HCT116 (cell line): ENCODE data around the gene ZNF860. TPM values are rescaled to one million over a fixed set of nuclear protein-coding genes. Genes with fewer than 3 reads are reported as not detected.

Experiments used
- ATAC-seq: fragments of 200-7000 bp; cut with Tn5 transposase; 2 replicates; pipeline ENCODE4 v1.9.1; 2020; ENCODE audit warnings: mild to moderate bottlenecking, moderate library complexity
- BruUV-seq: library from RNA; stranded (reverse); fragments of 400-500 nt; replicated peaks from 2 replicates; lab custom pipeline; 2021; lab: Mats Ljungman, UMichigan
- CTCF ChIA-PET: fragments of 300-600 bp; sonication (Branson Sonifier 250); formaldehyde crosslinking; loops from one replicate; lab custom pipeline; 2021; ENCODE audit warnings: antibody characterized with exemption; lab: Charles Lee
- POLR2A ChIA-PET: fragments of 300-600, 350-600 bp; sonication (Branson Sonifier 250); formaldehyde crosslinking; loops from one replicate; lab custom pipeline; 2021; ENCODE audit warnings: antibody characterized with exemption; lab: Charles Lee
- RAD21 ChIA-PET, 2 experiments: fragments of 300-600 bp; sonication (Branson Sonifier 250); formaldehyde crosslinking; loops; one replicate each; lab custom pipeline; 2023; ENCODE audit warnings: low total read pairs in 2 of 2; ENCODE audit not compliant: uncharacterized antibody in 2 of 2, unreplicated experiment in 2 of 2, low non-redundant PET in 1 of 2; lab: Charles Lee
- DNase-seq: peaks from one replicate; pipeline ENCODE4 v3.0.0-alpha.2; 2010; ENCODE audit warnings: low read depth, low spot score
- H2AFZ ChIP-seq: fragments of 200-600 bp; shearing (Covaris generic), sonication (generic); 2 replicates; pipeline ENCODE4 v1.6.1; 2017; ENCODE audit warnings: low read depth, mixed run types, mixed read lengths, antibody characterized with exemption, low read length; ENCODE audit not compliant: poor library complexity, severe bottlenecking
- H3K27ac ChIP-seq: 2 replicates; pipeline ENCODE4 v1.5.1; 2012; ENCODE audit warnings: low read depth, low read length
- H3K27me3 ChIP-seq: fragments of 200-600 bp; sonication (generic); 2 replicates; pipeline ENCODE4 v1.6.1; 2016; ENCODE audit warnings: mixed run types, low read length, mixed read lengths; ENCODE audit not compliant: insufficient read depth
- H3K36me3 ChIP-seq, 2 experiments: fragments of 200-500 bp in 1 of 2; fragments of 200-600 bp in 1 of 2; sonication (Bioruptor generic) in 1 of 2; sonication (generic) in 1 of 2; 2 replicates each; pipeline versions ENCODE4 v1.5.1 to v1.6.1; 2014 to 2016; ENCODE audit warnings: low read length in 2 of 2, inconsistent platforms in 1 of 2, mixed read lengths in 1 of 2, mixed run types in 1 of 2; ENCODE audit not compliant: insufficient read depth in 2 of 2, control insufficient read depth in 1 of 2
- H3K4me1 ChIP-seq, 2 experiments: fragments of 200-600 bp in 1 of 2; sonication (generic) in 1 of 2; 2 replicates each; pipeline versions ENCODE4 v1.5.1 to v1.6.1; 2012 to 2017; ENCODE audit warnings: low read length in 2 of 2, inconsistent platforms in 1 of 2, mild to moderate bottlenecking in 1 of 2, mixed read lengths in 1 of 2, mixed run types in 1 of 2, moderate library complexity in 1 of 2; ENCODE audit not compliant: insufficient read depth in 2 of 2, control insufficient read depth in 1 of 2
- H3K4me2 ChIP-seq: fragments of 200-600 bp; sonication (generic); 2 replicates; pipeline ENCODE4 v1.6.1; 2017; ENCODE audit warnings: mixed run types, low read length, mixed read lengths
- H3K4me3 ChIP-seq, 2 experiments: fragments of 200-600 bp in 1 of 2; sonication (generic) in 1 of 2; replicated peaks in 1 of 2; 2 replicates each; pipeline ENCODE4 v1.5.1; 2011 to 2016; ENCODE audit warnings: low read length in 2 of 2, control low read depth in 1 of 2, low read depth in 1 of 2, mild to moderate bottlenecking in 1 of 2, mixed read lengths in 1 of 2, mixed run types in 1 of 2
- H3K79me2 ChIP-seq: fragments of 200-600 bp; sonication (generic); 2 replicates; pipeline ENCODE4 v1.6.1; 2017; ENCODE audit warnings: mild to moderate bottlenecking, mixed run types, low read length, moderate library complexity, mixed read lengths; ENCODE audit not compliant: insufficient read depth
- H3K9ac ChIP-seq: fragments of 200-600 bp; sonication (generic); 2 replicates; pipeline ENCODE4 v1.6.1; 2016; ENCODE audit warnings: low read length, mixed read lengths
- H3K9me2 ChIP-seq: fragments of 200-600 bp; sonication (generic), shearing (Covaris generic); 2 replicates; pipeline ENCODE4 v1.6.1; 2017; ENCODE audit warnings: mixed run types, mild to moderate bottlenecking, moderate library complexity; ENCODE audit not compliant: insufficient read depth
- H3K9me3 ChIP-seq, 2 experiments: fragments of 200-500 bp in 1 of 2; fragments of 200-600 bp in 1 of 2; sonication (Bioruptor generic) in 1 of 2; sonication (generic) in 1 of 2; 2 replicates each; pipeline ENCODE4 v1.6.1; 2014 to 2017; ENCODE audit warnings: low read length in 2 of 2, mixed read lengths in 2 of 2, inconsistent platforms in 1 of 2, low read depth in 1 of 2, mild to moderate bottlenecking in 1 of 2, mixed run types in 1 of 2, moderate library complexity in 1 of 2; ENCODE audit not compliant: control insufficient read depth in 1 of 2, insufficient read depth in 1 of 2
- H4K20me1 ChIP-seq: fragments of 200-600 bp; sonication (generic), shearing (Covaris generic); 2 replicates; pipeline ENCODE4 v1.6.1; 2017; ENCODE audit warnings: mixed run types, mild to moderate bottlenecking, moderate library complexity; ENCODE audit not compliant: insufficient read depth
- CBX3 ChIP-seq: IDR thresholded peaks from 2 replicates; pipeline ENCODE4 v1.6.1; 2012; ENCODE audit warnings: low read depth
- ELF1 ChIP-seq: IDR thresholded peaks from 2 replicates; pipeline ENCODE4 v1.6.1; 2012; ENCODE audit warnings: low read depth, borderline replicate concordance
- EZH2phosphoT487 ChIP-seq: fragments of 200-600 bp; IDR thresholded peaks from 2 replicates; pipeline ENCODE4 v1.6.1; 2018; ENCODE audit warnings: antibody characterized with exemption, borderline replicate concordance
- FOSL1 ChIP-seq: IDR thresholded peaks from 2 replicates; pipeline ENCODE4 v1.6.1; 2012; ENCODE audit warnings: low read depth
- JUND ChIP-seq: IDR thresholded peaks from 2 replicates; pipeline ENCODE4 v1.6.1; 2012
- MAX ChIP-seq: IDR thresholded peaks from 2 replicates; pipeline ENCODE4 v1.6.1; 2012
- POLR2A ChIP-seq: IDR thresholded peaks from 2 replicates; pipeline ENCODE4 v1.7.0; 2011; ENCODE audit warnings: borderline replicate concordance; ENCODE audit not compliant: insufficient read depth, insufficient read length; ENCODE audit errors: extremely low read depth
- RAD21 ChIP-seq: IDR thresholded peaks from 2 replicates; pipeline ENCODE4 v1.6.1; 2012; ENCODE audit warnings: low read depth, mild to moderate bottlenecking
- REST ChIP-seq: IDR thresholded peaks from 2 replicates; pipeline ENCODE4 v1.6.1; 2012; ENCODE audit warnings: low read depth
- SP1 ChIP-seq: IDR thresholded peaks from 2 replicates; pipeline ENCODE4 v1.6.1; 2012; ENCODE audit warnings: low read depth
- SRF ChIP-seq: IDR thresholded peaks from 2 replicates; pipeline ENCODE4 v1.6.1; 2012; ENCODE audit warnings: low read depth
- TCF7L2 ChIP-seq: IDR thresholded peaks from 2 replicates; pipeline ENCODE4 v1.7.0; 2011; ENCODE audit warnings: borderline replicate concordance, inconsistent platforms; ENCODE audit not compliant: insufficient read depth, insufficient read length; ENCODE audit errors: extremely low read depth
- YY1 ChIP-seq: IDR thresholded peaks from 2 replicates; pipeline ENCODE4 v1.6.1; 2011; ENCODE audit warnings: low read length, low read depth, moderate library complexity, mild to moderate bottlenecking; ENCODE audit not compliant: insufficient replicate concordance; ENCODE audit errors: extremely low read depth
- ZBTB33 ChIP-seq: IDR thresholded peaks from 2 replicates; pipeline ENCODE4 v1.6.1; 2011; ENCODE audit warnings: mild to moderate bottlenecking, low read length, moderate library complexity; ENCODE audit not compliant: insufficient replicate concordance; ENCODE audit errors: extremely low read depth
- ZFX ChIP-seq: fragments of 450-650 bp; IDR thresholded peaks from 2 replicates; pipeline ENCODE4 v1.6.1; 2017
- ZNF274 ChIP-seq: fragments of 200-500 bp; sonication (Bioruptor generic); IDR thresholded peaks from 2 replicates; pipeline ENCODE4 v1.6.1; 2014; ENCODE audit warnings: mild to moderate bottlenecking, low read depth, low read length, inconsistent platforms
- intact Hi-C: fragments of 100-400 bp; cut with micrococcal nuclease; formaldehyde crosslinking; loops from 2 replicates; pipeline ENCODE4 v1.10.0; 2022
- total RNA-seq: library from RNA; stranded (reverse); gene quantifications from one replicate; pipeline ENCODE4 v1.2.1, GENCODE V29; 2021; ENCODE audit not compliant: unreplicated experiment

Gene ZNF860
- total RNA-seq, 1 experiment from 2014 or later, result 2.9 TPM

- no peak overlapping the region for H3K4me3 ChIP-seq
- H3K4me2 ChIP-seq, result no peak overlapping the region
- H3K27ac ChIP-seq, result no peak overlapping the region
- ATAC-seq, result no peak
- no peaks in the 10 kb centered on the region for H3K9me2 ChIP-seq
- no peak overlapping the region for H2AFZ ChIP-seq
- no peak for DNase-seq
- no peak overlapping the region for H3K9ac ChIP-seq
- no TSS peak for BruUV-seq
- TF ChIP-seq RAD21 (no peak), TCF7L2 (no peak), EZH2phosphoT487 (no peak), CBX3 (no peak), ELF1 (no peak), REST (no peak), JUND (no peak), YY1 (no peak), ZNF274 (no peak), SRF (no peak), POLR2A (no peak), ZFX (no peak), MAX (no peak), FOSL1 (no peak), SP1 (no peak), ZBTB33 (no peak)
- peaks cover 56% of the 10 kb centered on the region for H3K79me2 ChIP-seq
- intact Hi-C loops, result no loop called here
- H4K20me1 ChIP-seq, result no peaks in the 10 kb centered on the region
- CTCF ChIA-PET, result no interaction called here
- H3K4me1 ChIP-seq, result peaks cover 22 to 26% of the 10 kb centered on the region in 2 experiments
- no peaks in the 10 kb centered on the region for H3K36me3 ChIP-seq
- RAD21 ChIA-PET, result no interaction called here
- no peaks in the 10 kb centered on the region for H3K9me3 ChIP-seq
- no peaks in the 10 kb centered on the region for H3K27me3 ChIP-seq
- POLR2A ChIA-PET, result no interaction called here
Measured at GRCh38 chr3:31973837-31974236, 7.7 kb upstream of the ZNF860 start.
